DOHH2 (cell line): ENCODE results near the gene C6orf52.

Source experiments
- H3F3A ChIP-seq: fragments of 200-600 bp; sonication (generic), shearing (Covaris generic); 2 replicates; pipeline ENCODE4 v1.6.0; 2016; ENCODE audit warnings: antibody characterized with exemption, mild to moderate bottlenecking; ENCODE audit not compliant: control insufficient read depth, insufficient read depth
- H3K27ac ChIP-seq: fragments of 200-600 bp; sonication (generic); 2 replicates; pipeline ENCODE4 v1.5.1; 2014; ENCODE audit warnings: low read depth, mild to moderate bottlenecking, low read length, moderate library complexity
- H3K27me3 ChIP-seq: fragments of 200-600 bp; sonication (generic); 2 replicates; pipeline ENCODE4 v1.6.1; 2014; ENCODE audit warnings: mild to moderate bottlenecking, low read length, mixed read lengths; ENCODE audit not compliant: control insufficient read depth
- H3K36me3 ChIP-seq: fragments of 200-600 bp; sonication (generic); 2 replicates; pipeline ENCODE4 v1.6.1; 2014; ENCODE audit warnings: mild to moderate bottlenecking, low read length, moderate library complexity, mixed read lengths; ENCODE audit not compliant: control insufficient read depth
- H3K4me1 ChIP-seq: fragments of 200-600 bp; sonication (generic); 2 replicates; pipeline ENCODE4 v1.6.1; 2014; ENCODE audit warnings: mild to moderate bottlenecking, low read length, mixed read lengths; ENCODE audit not compliant: control insufficient read depth
- H3K4me2 ChIP-seq: fragments of 200-600 bp; sonication (generic); 2 replicates; pipeline ENCODE4 v1.6.0; 2014; ENCODE audit warnings: mild to moderate bottlenecking, low read length, moderate library complexity
- H3K4me3 ChIP-seq: fragments of 200-600 bp; sonication (generic); 2 replicates; pipeline ENCODE4 v1.5.1; 2014; ENCODE audit warnings: mild to moderate bottlenecking, low read length, mixed read lengths
- H3K79me2 ChIP-seq: fragments of 200-600 bp; sonication (generic); 2 replicates; pipeline ENCODE4 v1.6.1; 2014; ENCODE audit warnings: mild to moderate bottlenecking, low read length, mixed read lengths; ENCODE audit not compliant: control insufficient read depth
- H3K9me2 ChIP-seq: fragments of 200-600 bp; sonication (generic); replicated peaks from 2 replicates; pipeline ENCODE4 v1.6.1; 2014; ENCODE audit warnings: mild to moderate bottlenecking, low read length, mixed read lengths; ENCODE audit not compliant: control insufficient read depth
- H3K9me3 ChIP-seq: fragments of 200-600 bp; sonication (generic); 2 replicates; pipeline ENCODE4 v1.6.1; 2014; ENCODE audit warnings: antibody characterized with exemption, low read length, mixed read lengths; ENCODE audit not compliant: control insufficient read depth, insufficient read depth
- H4K20me1 ChIP-seq: fragments of 200-600 bp; sonication (generic); 2 replicates; pipeline ENCODE4 v1.6.0; 2014; ENCODE audit warnings: low read depth, mild to moderate bottlenecking, antibody characterized with exemption, low read length, moderate library complexity; ENCODE audit not compliant: control insufficient read depth, insufficient read depth
- CTCF ChIP-seq: fragments of 200-600 bp; sonication (generic); IDR thresholded peaks from one replicate; pipeline ENCODE4 v1.5.1; 2014; ENCODE audit warnings: antibody characterized with exemption, mild to moderate bottlenecking, low read depth, low read length; ENCODE audit not compliant: poor library complexity, severe bottlenecking
- EZH2phosphoT487 ChIP-seq: fragments of 200-600 bp; sonication (generic); IDR thresholded peaks from 2 replicates; pipeline ENCODE4 v1.6.1; 2017; ENCODE audit warnings: borderline replicate concordance, mild to moderate bottlenecking, antibody characterized with exemption, low read length, moderate library complexity, mixed read lengths

Gene C6orf52

GRCh38 chr6:10633216-10633615 lies 61.2 kb downstream of the C6orf52 start:
- H3K9me3 ChIP-seq: no peaks in the 10 kb centered on the region
- H3K4me3 ChIP-seq: no peak overlapping the region
- H3K27me3 ChIP-seq: no peaks in the 10 kb centered on the region
- H3K4me2 ChIP-seq: no peak overlapping the region
- H3K4me1 ChIP-seq: peaks cover 9% of the 10 kb centered on the region
- no peaks in the 10 kb centered on the region for H3K36me3 ChIP-seq
- H3F3A ChIP-seq: no peaks in the 10 kb centered on the region
- TF ChIP-seq EZH2phosphoT487: no peak
- TF ChIP-seq CTCF: no peak
- H3K9me2 ChIP-seq: no peaks in the 10 kb centered on the region
- no peaks in the 10 kb centered on the region for H4K20me1 ChIP-seq
- no peak overlapping the region for H3K27ac ChIP-seq
- no peaks in the 10 kb centered on the region for H3K79me2 ChIP-seq

GRCh38 chr6:10630178-10630577 lies 64.2 kb downstream of the C6orf52 start:
- H3K36me3 ChIP-seq: peaks cover 14% of the 10 kb centered on the region
- no peaks in the 10 kb centered on the region for H4K20me1 ChIP-seq
- no peak overlapping the region for H3K27ac ChIP-seq
- no peaks in the 10 kb centered on the region for H3K9me2 ChIP-seq
- H3K27me3 ChIP-seq: no peaks in the 10 kb centered on the region
- H3K9me3 ChIP-seq: no peaks in the 10 kb centered on the region
- no peaks in the 10 kb centered on the region for H3K79me2 ChIP-seq
- H3K4me2 ChIP-seq: no peak overlapping the region
- no peaks in the 10 kb centered on the region for H3K4me1 ChIP-seq
- H3K4me3 ChIP-seq: no peak overlapping the region
- TF ChIP-seq EZH2phosphoT487: no peak
- TF ChIP-seq CTCF: no peak
- H3F3A ChIP-seq: no peaks in the 10 kb centered on the region

GRCh38 chr6:10627800-10628199 lies 66.6 kb downstream of the C6orf52 start:
- Histone ChIP-seq H3K79me2 (no peaks in the 10 kb centered on the region), H3K4me3 (no peak overlapping the region), H3F3A (no peaks in the 10 kb centered on the region), H4K20me1 (no peaks in the 10 kb centered on the region), H3K4me2 (no peak overlapping the region), H3K9me2 (no peaks in the 10 kb centered on the region), H3K4me1 (no peaks in the 10 kb centered on the region), H3K27me3 (no peaks in the 10 kb centered on the region), H3K27ac (no peak overlapping the region), H3K36me3 (peaks cover 23% of the 10 kb centered on the region), H3K9me3 (no peaks in the 10 kb centered on the region)
- no peak for TF ChIP-seq CTCF
- no peak for TF ChIP-seq EZH2phosphoT487

- no peaks in the 10 kb centered on the region for H3F3A ChIP-seq
- H3K36me3 ChIP-seq: peaks cover 33% of the 10 kb centered on the region
- no peaks in the 10 kb centered on the region for H3K79me2 ChIP-seq
- no peaks in the 10 kb centered on the region for H3K27me3 ChIP-seq
- no peaks in the 10 kb centered on the region for H3K9me3 ChIP-seq
- no peak overlapping the region for H3K4me3 ChIP-seq
- H3K27ac ChIP-seq: no peak overlapping the region
- no peaks in the 10 kb centered on the region for H4K20me1 ChIP-seq
- no peak overlapping the region for H3K4me2 ChIP-seq
- TF ChIP-seq EZH2phosphoT487 (no peak), CTCF (no peak)
- H3K4me1 ChIP-seq: no peaks in the 10 kb centered on the region
- H3K9me2 ChIP-seq: no peaks in the 10 kb centered on the region
These were observed 68.2 kb downstream of the C6orf52 start for GRCh38 chr6:10626154-10626741.
